ENCODE results near the gene OPTC. TPM values are rescaled to one million over a fixed set of nuclear protein-coding genes. Genes with fewer than 3 reads are reported as not detected.

The OPTC gene
- total RNA-seq, 1 donor from 2014 or later = not detected

DNA sequence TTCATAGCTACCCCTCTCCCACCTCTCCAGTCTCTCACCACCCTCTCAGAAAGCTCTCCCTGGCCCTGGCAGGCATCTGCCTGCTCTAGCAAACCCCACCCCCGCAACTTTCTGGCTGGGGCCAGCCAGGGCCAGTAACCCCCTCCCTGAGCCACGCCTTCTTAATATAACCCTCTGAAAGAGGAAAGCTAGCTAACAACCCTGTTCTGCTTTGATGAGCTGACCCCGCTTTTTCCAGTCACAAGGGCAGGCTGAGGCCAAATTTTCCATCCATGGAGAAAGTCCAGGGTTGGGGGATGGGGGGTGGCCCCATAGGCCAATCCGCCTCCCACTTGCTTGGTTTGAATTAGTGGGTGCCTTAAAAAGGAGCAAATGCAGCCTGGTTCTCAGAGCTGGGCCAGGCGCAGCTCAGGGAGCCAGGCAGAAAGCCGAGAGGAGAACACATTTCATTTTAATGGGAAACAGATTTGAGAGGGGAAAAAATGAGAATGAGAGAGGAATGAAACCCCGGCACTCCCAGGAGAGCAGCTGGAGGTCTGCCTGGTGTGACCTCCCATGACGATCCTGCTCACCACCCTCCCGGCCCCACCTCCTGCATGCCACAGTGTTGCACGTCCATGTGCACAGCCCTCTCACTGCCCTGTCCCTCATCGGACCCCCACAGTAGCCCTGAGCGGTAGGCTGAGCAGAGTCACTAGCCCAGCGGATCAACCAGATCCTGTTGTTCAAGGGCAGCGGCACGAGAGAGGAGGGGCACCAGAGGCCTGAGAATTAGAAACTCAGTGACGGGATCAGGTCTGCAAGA is 62.3 kb downstream of the OPTC start:
- TF ChIP-seq, protein P1, sequence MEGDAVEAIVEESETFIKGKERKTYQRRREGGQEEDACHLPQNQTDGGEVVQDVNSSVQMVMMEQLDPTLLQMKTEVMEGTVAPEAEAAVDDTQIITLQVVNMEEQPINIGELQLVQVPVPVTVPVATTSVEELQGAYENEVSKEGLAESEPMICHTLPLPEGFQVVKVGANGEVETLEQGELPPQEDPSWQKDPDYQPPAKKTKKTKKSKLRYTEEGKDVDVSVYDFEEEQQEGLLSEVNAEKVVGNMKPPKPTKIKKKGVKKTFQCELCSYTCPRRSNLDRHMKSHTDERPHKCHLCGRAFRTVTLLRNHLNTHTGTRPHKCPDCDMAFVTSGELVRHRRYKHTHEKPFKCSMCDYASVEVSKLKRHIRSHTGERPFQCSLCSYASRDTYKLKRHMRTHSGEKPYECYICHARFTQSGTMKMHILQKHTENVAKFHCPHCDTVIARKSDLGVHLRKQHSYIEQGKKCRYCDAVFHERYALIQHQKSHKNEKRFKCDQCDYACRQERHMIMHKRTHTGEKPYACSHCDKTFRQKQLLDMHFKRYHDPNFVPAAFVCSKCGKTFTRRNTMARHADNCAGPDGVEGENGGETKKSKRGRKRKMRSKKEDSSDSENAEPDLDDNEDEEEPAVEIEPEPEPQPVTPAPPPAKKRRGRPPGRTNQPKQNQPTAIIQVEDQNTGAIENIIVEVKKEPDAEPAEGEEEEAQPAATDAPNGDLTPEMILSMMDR (conservative IDR thresholded peaks at IDR 0.05) = no peak
- DNase-seq (ENCODE audit: extremely low spot score, unreplicated experiment) = peak; percentile 73
- H3K36me3 Mint-ChIP-seq = no peaks in the 10 kb centered on the region
- peaks cover 63% of the 10 kb centered on the region for H3K4me1 Mint-ChIP-seq (ENCODE audit: unreplicated experiment)
- H3K9me3 Mint-ChIP-seq = no peaks in the 10 kb centered on the region
- peak overlapping the region; percentile 91 for H3K27ac Mint-ChIP-seq
- peak overlapping the region; percentile 82 for H3K4me3 Mint-ChIP-seq
- no peaks in the 10 kb centered on the region for H3K27me3 Mint-ChIP-seq

DNA sequence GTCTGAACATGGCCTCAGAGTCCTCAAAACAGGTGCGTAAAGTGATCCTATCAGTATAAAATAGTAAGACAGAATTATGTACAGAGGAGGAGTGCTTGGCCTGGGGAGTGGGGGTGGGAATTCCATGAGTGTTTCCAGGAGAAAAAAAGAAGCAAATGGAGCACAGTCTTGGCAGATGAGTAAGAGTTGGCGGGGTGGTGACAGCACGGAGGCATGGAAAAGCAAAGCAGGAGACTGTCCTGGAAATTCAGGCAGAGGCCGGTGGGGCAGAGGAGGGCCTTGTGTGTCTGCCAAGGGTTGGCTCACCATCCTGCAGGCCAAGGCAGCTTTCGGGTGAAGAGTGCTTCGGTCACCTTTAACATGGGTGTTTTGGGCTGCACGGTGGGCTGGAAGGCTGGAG is 63.4 kb downstream of the OPTC start:
- H3K27ac Mint-ChIP-seq = peak overlapping the region; percentile 57
- H3K27me3 Mint-ChIP-seq = no peaks in the 10 kb centered on the region
- no peak for DNase-seq (ENCODE audit: extremely low spot score, unreplicated experiment)
- H3K36me3 Mint-ChIP-seq = no peaks in the 10 kb centered on the region
- H3K4me3 Mint-ChIP-seq = peak overlapping the region; percentile 17
- H3K4me1 Mint-ChIP-seq (ENCODE audit: unreplicated experiment) = peaks cover 62% of the 10 kb centered on the region
- no peaks in the 10 kb centered on the region for H3K9me3 Mint-ChIP-seq
- TF ChIP-seq, protein P1 (conservative IDR thresholded peaks at IDR 0.05) = no peak

DNA sequence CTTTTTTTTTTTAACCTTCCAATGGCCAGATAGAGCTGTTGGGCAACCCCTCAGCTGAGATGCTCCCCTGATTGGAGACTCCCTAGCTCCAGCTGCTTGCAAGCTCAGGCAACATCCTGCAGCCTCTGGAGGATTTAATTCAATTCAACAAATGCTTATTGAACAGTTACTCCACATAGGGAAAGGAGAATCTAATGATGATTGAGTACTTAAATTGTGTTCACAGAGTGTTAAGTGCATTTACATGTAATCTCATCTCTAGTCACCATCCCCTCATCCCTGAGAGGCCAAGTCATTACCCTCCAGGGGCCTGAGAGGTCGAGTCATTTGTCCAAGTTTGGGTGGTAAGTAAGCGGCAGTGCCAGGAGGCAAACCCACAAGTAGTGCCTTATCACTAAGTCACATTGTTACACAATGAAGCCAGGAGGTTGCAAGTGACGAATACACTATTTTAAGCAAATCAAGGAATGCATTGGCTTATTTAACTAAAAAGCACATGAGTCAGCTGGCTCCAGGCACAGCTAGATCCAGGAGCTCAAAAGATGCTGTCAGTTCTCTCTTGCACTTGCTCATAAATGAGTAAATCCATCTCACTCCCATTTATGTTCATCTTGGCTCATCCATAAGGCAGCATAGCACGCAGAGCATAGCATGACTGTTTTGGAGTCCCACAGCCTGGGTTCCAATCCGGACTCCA is 64.3 kb downstream of the OPTC start:
- H3K4me3 Mint-ChIP-seq = no peak overlapping the region
- TF ChIP-seq, protein P1 (conservative IDR thresholded peaks at IDR 0.05) = no peak
- no peaks in the 10 kb centered on the region for H3K36me3 Mint-ChIP-seq
- no peaks in the 10 kb centered on the region for H3K9me3 Mint-ChIP-seq
- peak overlapping the region; percentile 8 for H3K27ac Mint-ChIP-seq
- no peak for DNase-seq (ENCODE audit: extremely low spot score, unreplicated experiment)
- peaks cover 55% of the 10 kb centered on the region for H3K4me1 Mint-ChIP-seq (ENCODE audit: unreplicated experiment)
- no peaks in the 10 kb centered on the region for H3K27me3 Mint-ChIP-seq

Other genes with a start within 250 kb of the OPTC start
- gene BTG2, start 188.6 kb upstream of the OPTC start, total RNA-seq (ENCODE audit: low replicate concordance) = 49.8 and 147 TPM in 2 replicates
- gene FMOD, start 143.0 kb upstream of the OPTC start, total RNA-seq (ENCODE audit: low replicate concordance) = 3.9 and 8.3 TPM in 2 replicates
- 0.07 and 1.1 TPM in 2 replicates for gene PRELP, start 18.3 kb upstream of the OPTC start, total RNA-seq (ENCODE audit: low replicate concordance)
- 89.6 and 91.6 TPM in 2 replicates for gene ATP2B4, start 132.7 kb downstream of the OPTC start, total RNA-seq (ENCODE audit: low replicate concordance)